ENCODE results near the gene KIR2DL3. TPM values are rescaled to one million over a fixed set of nuclear protein-coding genes. Genes with fewer than 3 reads are reported as not detected.

KIR2DL3 gene
- total RNA-seq = not detected in 2 replicates

DNA sequence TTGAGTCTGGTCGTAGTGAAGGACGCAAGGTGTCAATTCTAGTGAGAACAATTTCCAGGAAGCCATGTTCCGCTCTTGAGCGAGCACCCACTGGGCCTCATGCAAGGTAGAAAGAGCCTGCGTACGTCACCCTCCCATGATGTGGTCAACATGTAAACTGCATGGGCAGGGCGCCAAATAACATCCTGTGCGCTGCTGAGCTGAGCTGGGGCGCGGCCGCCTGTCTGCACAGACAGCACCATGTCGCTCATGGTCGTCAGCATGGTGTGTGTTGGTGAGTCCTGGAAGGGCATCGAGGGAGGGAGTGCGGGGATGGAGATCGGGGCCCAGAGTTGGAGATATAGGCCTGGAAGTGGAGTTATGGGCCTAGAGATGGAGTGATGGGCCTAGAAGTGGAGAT is at the start of gene KIR2DL3:
Gene KIR2DL3, plus strand, starts transcription at position 208 of the 400 bp plus-strand sequence. Its CDS starts 33 bp downstream, at position 241.

DNA sequence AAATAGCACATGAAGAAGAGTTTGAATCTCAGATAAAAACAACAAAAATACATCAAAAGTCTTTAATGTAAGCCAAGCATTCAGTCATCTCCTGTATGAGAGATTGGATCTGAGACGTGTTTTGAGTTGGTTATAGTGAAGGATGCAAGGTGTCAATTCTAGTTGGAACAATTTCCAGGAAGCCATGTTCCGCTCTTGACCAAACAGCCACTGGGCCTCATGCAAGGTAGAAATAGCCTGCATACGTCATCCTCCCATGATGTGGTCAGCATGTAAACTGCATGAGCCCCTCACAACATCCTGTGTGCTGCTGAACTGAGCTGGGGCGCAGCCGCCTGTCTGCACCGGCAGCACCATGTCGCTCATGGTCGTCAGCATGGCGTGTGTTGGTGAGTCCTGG is 14.2 kb upstream of the KIR2DL3 start, which contains the start of gene KIR3DL3:
Gene KIR3DL3, plus strand, starts transcription at position 301 of the 400 bp plus-strand sequence. Its CDS starts 55 bp downstream, at position 356.

DNA sequence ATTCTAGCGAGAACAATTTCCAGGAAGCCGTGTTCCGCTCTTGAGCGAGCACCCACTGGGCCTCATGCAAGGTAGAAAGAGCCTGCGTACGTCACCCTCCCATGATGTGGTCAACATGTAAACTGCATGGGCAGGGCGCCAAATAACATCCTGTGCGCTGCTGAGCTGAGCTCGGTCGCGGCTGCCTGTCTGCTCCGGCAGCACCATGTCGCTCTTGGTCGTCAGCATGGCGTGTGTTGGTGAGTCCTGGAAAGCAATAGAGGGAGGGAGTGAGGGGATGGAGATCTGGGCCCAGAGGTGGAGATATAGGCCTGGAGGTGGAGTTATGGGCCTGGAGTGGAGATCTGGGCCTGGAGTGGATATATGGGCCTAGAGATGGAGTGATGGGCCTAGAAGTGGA is 31.3 kb downstream of the KIR2DL3 start, which contains the start of gene KIR2DL1:
Gene KIR2DL1, plus strand, starts transcription at position 148 of the 400 bp plus-strand sequence. Its CDS starts 58 bp downstream, at position 206.

Other genes with a start within 250 kb of the KIR2DL3 start
- gene LAIR2, start 235.7 kb upstream of the KIR2DL3 start, total RNA-seq = not detected in 2 replicates
- gene LILRA2, start 164.7 kb upstream of the KIR2DL3 start, total RNA-seq = not detected in 2 replicates
- not detected in 2 replicates for gene LILRA1, start 144.9 kb upstream of the KIR2DL3 start, total RNA-seq
- not detected in 2 replicates for gene LILRB1, start 108.0 kb upstream of the KIR2DL3 start, total RNA-seq
- under 0.01 TPM in 1 of 2 replicates, not detected in the other for gene LILRB4, start 75.5 kb upstream of the KIR2DL3 start, total RNA-seq
- not detected in 2 replicates for gene KIR3DL3, start 14.1 kb upstream of the KIR2DL3 start, total RNA-seq
- not detected in 2 replicates for gene KIR2DL1, start 31.3 kb downstream of the KIR2DL3 start, total RNA-seq
- gene KIR2DL4, start 65.1 kb downstream of the KIR2DL3 start, total RNA-seq = not detected in 2 replicates
- gene KIR3DL1, start 78.0 kb downstream of the KIR2DL3 start, total RNA-seq = not detected in 2 replicates
- gene KIR2DS4, start 94.2 kb downstream of the KIR2DL3 start, total RNA-seq = not detected in 2 replicates
- gene KIR3DL2, start 111.9 kb downstream of the KIR2DL3 start, total RNA-seq = not detected in 2 replicates
- gene FCAR, start 135.7 kb downstream of the KIR2DL3 start, total RNA-seq = not detected in 2 replicates
- gene NCR1, start 167.6 kb downstream of the KIR2DL3 start, total RNA-seq = not detected in 2 replicates
- not detected in 2 replicates for gene NLRP7, start 209.0 kb downstream of the KIR2DL3 start, total RNA-seq
- 14.3 and 23.1 TPM in 2 replicates for gene NLRP2, start 227.9 kb downstream of the KIR2DL3 start, total RNA-seq

Data from tracheal epithelial cell (primary cell).